GM21423 (cell line): Measurements from ENCODE around the gene UNC5C.
"Not testable (repeated sequence)": the region's sequence is repeated elsewhere in the genome, so short reads cannot be mapped to it uniquely, and the experiment has no call there.

Source experiments
- ATAC-seq: cut with Tn5 transposase; IDR thresholded peaks from one replicate; pipeline ENCODE4 v1.9.1; 2021; ENCODE audit warnings: mild to moderate bottlenecking, moderate library complexity; ENCODE audit not compliant: unreplicated experiment

UNC5C gene

GRCh38 chr4:95151255-95151654 is 397.5 kb downstream of the UNC5C start:
- no peak for ATAC-seq

- no peak for ATAC-seq
Measured at GRCh38 chr4:95142932-95143331, 405.8 kb downstream of the UNC5C start.

- ATAC-seq, result no peak
Measured at GRCh38 chr4:95141361-95141760, 407.4 kb downstream of the UNC5C start.

- not testable (repeated sequence) for ATAC-seq
Measured at GRCh38 chr4:95139424-95139823, 409.3 kb downstream of the UNC5C start.

GRCh38 chr4:95134016-95134415 is 414.8 kb downstream of the UNC5C start:
- ATAC-seq, result not testable (repeated sequence)

GRCh38 chr4:95129821-95130311 is 418.9 kb downstream of the UNC5C start:
- ATAC-seq, result no peak

- ATAC-seq, result no peak
Measured at GRCh38 chr4:95129031-95129430, 419.7 kb downstream of the UNC5C start.

GRCh38 chr4:95124906-95125504 is 423.8 kb downstream of the UNC5C start:
- ATAC-seq, result no peak

- ATAC-seq, result no peak
Measured at GRCh38 chr4:95122001-95122400, 426.8 kb downstream of the UNC5C start.

- no peak for ATAC-seq
Measured at GRCh38 chr4:95120456-95120855, 428.3 kb downstream of the UNC5C start.

GRCh38 chr4:95118497-95118896 is 430.3 kb downstream of the UNC5C start:
- no peak for ATAC-seq

GRCh38 chr4:95114521-95114920 is 434.3 kb downstream of the UNC5C start:
- no peak for ATAC-seq
